HepG2 (cell line): Measurements from ENCODE around the gene APRT. TPM values are rescaled to one million over a fixed set of nuclear protein-coding genes. Genes with fewer than 3 reads are reported as not detected.

ENCODE experiments used
- ARNTL ChIP-seq: sonication (generic); formaldehyde crosslinking; IDR thresholded peaks from 2 replicates; pipeline ENCODE4 v1.4.0; 2020; ENCODE audit warnings: mild to moderate bottlenecking, missing genetic modification reagents
- BRCA1 ChIP-seq: sonication (generic); formaldehyde crosslinking; IDR thresholded peaks from 2 replicates; pipeline ENCODE4 v1.4.0; 2020; ENCODE audit warnings: missing genetic modification reagents
- CHCHD3 ChIP-seq: sonication (generic); formaldehyde crosslinking; IDR thresholded peaks from 2 replicates; pipeline ENCODE4 v1.8.0; 2022; ENCODE audit warnings: mild to moderate bottlenecking, missing genetic modification reagents, moderate library complexity
- KAT2B ChIP-seq: fragments of 150-350 bp; IDR thresholded peaks from 2 replicates; pipeline ENCODE4 v1.6.1; 2014; ENCODE audit warnings: low read depth, low read length, borderline replicate concordance
- SKI ChIP-seq: fragments of 450-650 bp; IDR thresholded peaks from one replicate; pipeline ENCODE4 v1.6.1; 2018; ENCODE audit warnings: mild to moderate bottlenecking; ENCODE audit not compliant: partially characterized antibody
- ZNF251 ChIP-seq: sonication (generic); formaldehyde crosslinking; IDR thresholded peaks from 2 replicates; pipeline ENCODE4 v1.9.0; 2021; ENCODE audit warnings: mild to moderate bottlenecking, missing genetic modification reagents
- ZNF253 ChIP-seq: sonication (generic); formaldehyde crosslinking; IDR thresholded peaks from 2 replicates; pipeline ENCODE4 v1.8.0; 2022; ENCODE audit warnings: mild to moderate bottlenecking, missing genetic modification reagents, borderline replicate concordance
- ZNF766 ChIP-seq: sonication (generic); formaldehyde crosslinking; IDR thresholded peaks from 2 replicates; pipeline ENCODE4 v1.5.0; 2020; ENCODE audit warnings: missing genetic modification reagents, borderline replicate concordance
- polyA plus RNA-seq, 8 experiments: library from polyadenylated mRNA; depleted of rRNA in 3 of 8; stranded (reverse) in 7 of 8; unstranded in 1 of 8; fragments of >200 nt; fragmentation: Illumina TruSeq in 4 of 8; extraction: Trizol in 4 of 8; gene quantifications; 2 replicates each; pipeline versions ENCODE4 v1.2.1 to v1.2.3, GENCODE V29; 2011 to 2016; ENCODE audit warnings: low read depth in 4 of 8, missing spikeins in 1 of 8, mixed read lengths in 1 of 8; ENCODE audit not compliant: insufficient read depth in 1 of 8
- total RNA-seq, 5 experiments: library from RNA; depleted of rRNA; stranded (reverse); fragments of >200 nt; fragmentation: Illumina TruSeq; extraction: Trizol; gene quantifications; 2 replicates each; pipeline ENCODE4 v1.2.3, GENCODE V29; 2016; ENCODE audit warnings: low read depth in 1 of 5
- TF ChIP-seq, protein P1 (sequence below): sonication (generic); formaldehyde crosslinking; IDR thresholded peaks from 2 replicates; pipeline ENCODE4 v1.8.0; 2022; ENCODE audit warnings: missing genetic modification reagents, mild to moderate bottlenecking, moderate library complexity, borderline replicate concordance
- TF ChIP-seq, protein P2 (sequence below): sonication (generic); formaldehyde crosslinking; IDR thresholded peaks from 2 replicates; pipeline ENCODE4 v1.4.0; 2020; ENCODE audit warnings: low read depth, missing genetic modification reagents
- TF ChIP-seq, protein P3 (sequence below): sonication (generic); formaldehyde crosslinking; IDR thresholded peaks from 2 replicates; pipeline ENCODE4 v1.4.0; 2020; ENCODE audit warnings: missing genetic modification reagents

Gene APRT
- total and polyA plus RNA-seq, 2 of the 13 experiments (the other 11 are each of a cell fraction or from before 2014, with no cell fraction given) = 155 to 242 TPM

DNA sequence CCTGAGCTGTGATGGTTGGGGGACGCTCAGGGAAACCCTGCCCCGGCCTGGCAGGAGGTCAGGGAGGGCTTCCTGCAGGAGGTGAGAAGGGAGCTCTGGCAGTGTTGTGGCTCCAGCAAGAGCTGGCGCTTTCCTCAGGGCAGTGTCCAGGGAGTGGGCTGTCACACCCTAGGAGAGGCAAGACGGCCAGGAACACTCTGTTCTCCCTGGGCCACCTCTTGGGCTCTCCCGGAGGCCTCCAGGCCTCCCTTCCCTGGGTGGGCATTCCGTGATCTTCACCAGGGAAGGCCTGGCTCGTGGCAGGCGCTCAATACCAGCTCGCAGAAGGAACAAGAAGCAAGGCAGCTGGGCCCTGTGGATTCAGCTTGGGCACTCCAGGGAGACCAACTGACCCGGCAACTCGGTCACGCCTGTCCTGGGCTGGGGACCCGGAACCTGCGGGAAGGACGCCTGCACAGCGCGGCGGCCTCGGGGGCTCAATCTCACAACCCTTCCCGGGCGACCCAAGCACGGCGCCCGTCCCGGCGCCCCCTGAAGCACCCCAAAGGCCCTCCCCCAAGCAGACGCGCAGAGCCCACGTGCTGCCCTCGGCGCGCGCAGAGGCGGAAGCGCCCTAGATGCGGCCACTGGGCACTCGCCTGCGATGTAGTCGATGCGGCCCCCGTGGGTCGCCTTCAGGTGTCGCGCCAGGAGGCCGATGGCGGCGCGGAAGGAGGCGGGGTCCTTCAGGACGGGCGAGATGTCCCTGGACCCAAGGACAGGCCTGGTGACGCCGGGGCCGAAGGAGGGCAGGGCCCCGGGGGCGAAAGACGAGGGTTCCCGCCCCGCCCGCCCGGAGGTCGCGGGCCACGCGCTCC lies 588 bp downstream of the APRT start (continued):
- TF ChIP-seq CHCHD3 = peak; percentile 90; the same call in 1 of the 2 replicates
- TF ChIP-seq, protein P1, sequence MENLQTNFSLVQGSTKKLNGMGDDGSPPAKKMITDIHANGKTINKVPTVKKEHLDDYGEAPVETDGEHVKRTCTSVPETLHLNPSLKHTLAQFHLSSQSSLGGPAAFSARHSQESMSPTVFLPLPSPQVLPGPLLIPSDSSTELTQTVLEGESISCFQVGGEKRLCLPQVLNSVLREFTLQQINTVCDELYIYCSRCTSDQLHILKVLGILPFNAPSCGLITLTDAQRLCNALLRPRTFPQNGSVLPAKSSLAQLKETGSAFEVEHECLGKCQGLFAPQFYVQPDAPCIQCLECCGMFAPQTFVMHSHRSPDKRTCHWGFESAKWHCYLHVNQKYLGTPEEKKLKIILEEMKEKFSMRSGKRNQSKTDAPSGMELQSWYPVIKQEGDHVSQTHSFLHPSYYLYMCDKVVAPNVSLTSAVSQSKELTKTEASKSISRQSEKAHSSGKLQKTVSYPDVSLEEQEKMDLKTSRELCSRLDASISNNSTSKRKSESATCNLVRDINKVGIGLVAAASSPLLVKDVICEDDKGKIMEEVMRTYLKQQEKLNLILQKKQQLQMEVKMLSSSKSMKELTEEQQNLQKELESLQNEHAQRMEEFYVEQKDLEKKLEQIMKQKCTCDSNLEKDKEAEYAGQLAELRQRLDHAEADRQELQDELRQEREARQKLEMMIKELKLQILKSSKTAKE (CRISPR knock-in tag) = peak; percentile 1; the same call in 1 of the 2 replicates
- no peak for TF ChIP-seq KAT2B
- TF ChIP-seq ZNF253 (CRISPR knock-in tag) = no peak
- TF ChIP-seq ZNF766 = peak; percentile 86
- TF ChIP-seq ARNTL = peak; percentile 79; the same call in 1 of the 2 replicates
- peak; percentile 14; the same call in 1 of the 2 replicates for TF ChIP-seq ZNF251 (CRISPR knock-in tag)
- TF ChIP-seq, protein P2, sequence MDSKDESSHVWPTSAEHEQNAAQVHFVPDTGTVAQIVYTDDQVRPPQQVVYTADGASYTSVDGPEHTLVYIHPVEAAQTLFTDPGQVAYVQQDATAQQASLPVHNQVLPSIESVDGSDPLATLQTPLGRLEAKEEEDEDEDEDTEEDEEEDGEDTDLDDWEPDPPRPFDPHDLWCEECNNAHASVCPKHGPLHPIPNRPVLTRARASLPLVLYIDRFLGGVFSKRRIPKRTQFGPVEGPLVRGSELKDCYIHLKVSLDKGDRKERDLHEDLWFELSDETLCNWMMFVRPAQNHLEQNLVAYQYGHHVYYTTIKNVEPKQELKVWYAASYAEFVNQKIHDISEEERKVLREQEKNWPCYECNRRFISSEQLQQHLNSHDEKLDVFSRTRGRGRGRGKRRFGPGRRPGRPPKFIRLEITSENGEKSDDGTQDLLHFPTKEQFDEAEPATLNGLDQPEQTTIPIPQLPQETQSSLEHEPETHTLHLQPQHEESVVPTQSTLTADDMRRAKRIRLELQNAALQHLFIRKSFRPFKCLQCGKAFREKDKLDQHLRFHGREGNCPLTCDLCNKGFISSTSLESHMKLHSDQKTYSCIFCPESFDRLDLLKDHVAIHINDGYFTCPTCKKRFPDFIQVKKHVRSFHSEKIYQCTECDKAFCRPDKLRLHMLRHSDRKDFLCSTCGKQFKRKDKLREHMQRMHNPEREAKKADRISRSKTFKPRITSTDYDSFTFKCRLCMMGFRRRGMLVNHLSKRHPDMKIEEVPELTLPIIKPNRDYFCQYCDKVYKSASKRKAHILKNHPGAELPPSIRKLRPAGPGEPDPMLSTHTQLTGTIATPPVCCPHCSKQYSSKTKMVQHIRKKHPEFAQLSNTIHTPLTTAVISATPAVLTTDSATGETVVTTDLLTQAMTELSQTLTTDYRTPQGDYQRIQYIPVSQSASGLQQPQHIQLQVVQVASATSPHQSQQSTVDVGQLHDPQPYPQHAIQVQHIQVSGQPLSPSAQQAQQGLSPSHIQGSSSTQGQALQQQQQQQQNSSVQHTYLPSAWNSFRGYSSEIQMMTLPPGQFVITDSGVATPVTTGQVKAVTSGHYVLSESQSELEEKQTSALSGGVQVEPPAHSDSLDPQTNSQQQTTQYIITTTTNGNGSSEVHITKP (CRISPR knock-in tag) = peak; percentile 79; the same call in 1 of the 2 replicates
- TF ChIP-seq SKI = no peak
- TF ChIP-seq, protein P3, sequence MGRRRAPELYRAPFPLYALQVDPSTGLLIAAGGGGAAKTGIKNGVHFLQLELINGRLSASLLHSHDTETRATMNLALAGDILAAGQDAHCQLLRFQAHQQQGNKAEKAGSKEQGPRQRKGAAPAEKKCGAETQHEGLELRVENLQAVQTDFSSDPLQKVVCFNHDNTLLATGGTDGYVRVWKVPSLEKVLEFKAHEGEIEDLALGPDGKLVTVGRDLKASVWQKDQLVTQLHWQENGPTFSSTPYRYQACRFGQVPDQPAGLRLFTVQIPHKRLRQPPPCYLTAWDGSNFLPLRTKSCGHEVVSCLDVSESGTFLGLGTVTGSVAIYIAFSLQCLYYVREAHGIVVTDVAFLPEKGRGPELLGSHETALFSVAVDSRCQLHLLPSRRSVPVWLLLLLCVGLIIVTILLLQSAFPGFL (CRISPR knock-in tag) = no peak
- TF ChIP-seq BRCA1 (CRISPR knock-in tag) = 0 out of 2 replicates have a peak, but pooled peaks have one; percentile 6
